CD14-positive monocyte (primary cell): ENCODE measurements around the gene HSPG2. TPM values are rescaled to one million over a fixed set of nuclear protein-coding genes. Genes with fewer than 3 reads are reported as not detected.

Source experiments
- DNase-seq, 3 donors: peaks; one replicate each; pipeline ENCODE4 v3.0.0-alpha.2; 2011 to 2022
- H2AFZ ChIP-seq: 2 replicates; pipeline ENCODE4 v1.6.0; 2012; ENCODE audit warnings: mild to moderate bottlenecking, low read depth, low read length, inconsistent platforms; ENCODE audit not compliant: insufficient read depth, poor library complexity, severe bottlenecking
- H3K27ac ChIP-seq, 2 donors: 1 replicate in 1 of 2; 2 replicates in 1 of 2; pipeline ENCODE4 v1.5.1; 2012 to 2013; ENCODE audit warnings: low read length in 2 of 2, control low read depth in 1 of 2, inconsistent platforms in 1 of 2, low read depth in 1 of 2, mild to moderate bottlenecking in 1 of 2
- H3K27me3 ChIP-seq, 2 donors: one replicate each; pipeline versions ENCODE4 v1.6.0 to v1.6.1; 2011 to 2013; ENCODE audit warnings: low read length in 2 of 2; ENCODE audit not compliant: control insufficient read depth in 2 of 2, insufficient read depth in 2 of 2
- H3K36me3 ChIP-seq, 2 donors: replicated peaks in 1 of 2; 1 replicate in 1 of 2; 2 replicates in 1 of 2; pipeline versions ENCODE4 v1.5.1 to v1.6.1; 2012 to 2013; ENCODE audit warnings: low read length in 2 of 2, control low read depth in 1 of 2, inconsistent platforms in 1 of 2, mild to moderate bottlenecking in 1 of 2; ENCODE audit not compliant: insufficient read depth in 2 of 2, control insufficient read depth in 1 of 2
- H3K4me1 ChIP-seq, 2 donors: 1 replicate in 1 of 2; 2 replicates in 1 of 2; pipeline versions ENCODE4 v1.5.1 to v1.6.1; 2012 to 2013; ENCODE audit warnings: low read length in 2 of 2, control low read depth in 1 of 2, inconsistent platforms in 1 of 2, mild to moderate bottlenecking in 1 of 2, moderate library complexity in 1 of 2; ENCODE audit not compliant: insufficient read depth in 2 of 2, control insufficient read depth in 1 of 2
- H3K4me2 ChIP-seq: replicated peaks from 2 replicates; pipeline ENCODE3; 2012; ENCODE audit warnings: low read length, moderate library complexity, mild to moderate bottlenecking; ENCODE audit not compliant: poor library complexity, severe bottlenecking; ENCODE audit errors: extremely low read depth
- H3K4me3 ChIP-seq, 3 experiments: fragments of 200-600 bp in 1 of 3; sonication (generic) in 1 of 3; replicated peaks in 1 of 3; 1 replicate in 2 of 3; 2 replicates in 1 of 3; pipeline ENCODE4 v1.5.1; 2011 to 2013; ENCODE audit warnings: low read length in 3 of 3, mild to moderate bottlenecking in 3 of 3, control low read depth in 2 of 3, low read depth in 2 of 3, inconsistent platforms in 1 of 3, moderate library complexity in 1 of 3
- H3K79me2 ChIP-seq: 2 replicates; pipeline ENCODE4 v1.6.0; 2012; ENCODE audit warnings: mild to moderate bottlenecking, control low read depth, inconsistent platforms, low read length, moderate library complexity; ENCODE audit not compliant: insufficient read depth
- H3K9ac ChIP-seq: 2 replicates; pipeline ENCODE4 v1.6.0; 2017; ENCODE audit warnings: low read length, mild to moderate bottlenecking; ENCODE audit not compliant: insufficient read depth, poor library complexity, severe bottlenecking
- H3K9me3 ChIP-seq, 2 donors: replicated peaks in 1 of 2; 1 replicate in 1 of 2; 2 replicates in 1 of 2; pipeline versions ENCODE4 v1.5.1 to v1.6.1; 2012 to 2013; ENCODE audit warnings: low read length in 2 of 2, control low read depth in 1 of 2; ENCODE audit not compliant: control insufficient read depth in 1 of 2, insufficient read depth in 1 of 2
- H4K20me1 ChIP-seq: 2 replicates; pipeline ENCODE4 v1.6.0; 2012; ENCODE audit warnings: mild to moderate bottlenecking, low read length, control low read depth, moderate library complexity; ENCODE audit not compliant: insufficient read depth
- H3K27ac Mint-ChIP-seq, 7 donors: one replicate each; pipeline ENCODE4 v1.8.0; 2020; ENCODE audit warnings: mild to moderate bottlenecking in 7 of 7, mixed read lengths in 7 of 7, moderate library complexity in 6 of 7, inconsistent platforms in 2 of 7
- H3K27me3 Mint-ChIP-seq, 3 donors: one replicate each; pipeline ENCODE4 v1.8.0; 2021 to 2022; ENCODE audit warnings: low read depth in 3 of 3, mild to moderate bottlenecking in 3 of 3, mixed read lengths in 3 of 3, moderate library complexity in 3 of 3, inconsistent platforms in 1 of 3
- H3K36me3 Mint-ChIP-seq, 2 donors: one replicate each; pipeline ENCODE4 v1.8.0; 2020; ENCODE audit warnings: mixed read lengths in 2 of 2, inconsistent platforms in 1 of 2, mild to moderate bottlenecking in 1 of 2
- H3K4me1 Mint-ChIP-seq: one replicate; pipeline ENCODE4 v1.8.0; 2020; ENCODE audit warnings: mild to moderate bottlenecking, mixed read lengths
- H3K4me3 Mint-ChIP-seq, 2 donors: one replicate each; pipeline ENCODE4 v1.8.0; 2020; ENCODE audit warnings: mild to moderate bottlenecking in 2 of 2, mixed read lengths in 2 of 2, moderate library complexity in 1 of 2
- H3K9me3 Mint-ChIP-seq, 7 donors: one replicate each; pipeline ENCODE4 v1.8.0; 2020 to 2022; ENCODE audit warnings: mixed read lengths in 7 of 7, mild to moderate bottlenecking in 6 of 7, moderate library complexity in 6 of 7, inconsistent platforms in 2 of 7
- WGBS: methylation state at CpG from one replicate; pipeline ENCODE4 v1.1.5; 2013; ENCODE audit warnings: missing lambda C conversion rate; ENCODE audit not compliant: insufficient coverage; 5-methylcytosine and 5-hydroxymethylcytosine counted together
- intact Hi-C, 2 donors: fragments of 100-400 bp; cut with micrococcal nuclease; formaldehyde crosslinking; loops; one replicate each; pipeline versions ENCODE4 v1.15.0 to v1.15.1; 2023
- polyA plus RNA-seq, 3 donors: library from polyadenylated mRNA; depleted of rRNA in 1 of 3; unstranded in 2 of 3; stranded (reverse) in 1 of 3; fragments of 300-500 nt in 2 of 3; fragments of >200 nt in 1 of 3; fragmentation: Illumina TruSeq in 2 of 3; gene quantifications; 1 replicate in 2 of 3; 2 replicates in 1 of 3; pipeline ENCODE4 v1.2.3, GENCODE V29; 2012 to 2021
- TF ChIP-seq, protein P1 (sequence below): fragments of 200-600 bp; IDR thresholded peaks from one replicate; pipeline ENCODE4 v1.8.0; 2022; ENCODE audit warnings: antibody characterized with exemption, mild to moderate bottlenecking

The HSPG2 gene
- polyA plus RNA-seq, 3 donors = 0.44 TPM; not detected in 2

DNA sequence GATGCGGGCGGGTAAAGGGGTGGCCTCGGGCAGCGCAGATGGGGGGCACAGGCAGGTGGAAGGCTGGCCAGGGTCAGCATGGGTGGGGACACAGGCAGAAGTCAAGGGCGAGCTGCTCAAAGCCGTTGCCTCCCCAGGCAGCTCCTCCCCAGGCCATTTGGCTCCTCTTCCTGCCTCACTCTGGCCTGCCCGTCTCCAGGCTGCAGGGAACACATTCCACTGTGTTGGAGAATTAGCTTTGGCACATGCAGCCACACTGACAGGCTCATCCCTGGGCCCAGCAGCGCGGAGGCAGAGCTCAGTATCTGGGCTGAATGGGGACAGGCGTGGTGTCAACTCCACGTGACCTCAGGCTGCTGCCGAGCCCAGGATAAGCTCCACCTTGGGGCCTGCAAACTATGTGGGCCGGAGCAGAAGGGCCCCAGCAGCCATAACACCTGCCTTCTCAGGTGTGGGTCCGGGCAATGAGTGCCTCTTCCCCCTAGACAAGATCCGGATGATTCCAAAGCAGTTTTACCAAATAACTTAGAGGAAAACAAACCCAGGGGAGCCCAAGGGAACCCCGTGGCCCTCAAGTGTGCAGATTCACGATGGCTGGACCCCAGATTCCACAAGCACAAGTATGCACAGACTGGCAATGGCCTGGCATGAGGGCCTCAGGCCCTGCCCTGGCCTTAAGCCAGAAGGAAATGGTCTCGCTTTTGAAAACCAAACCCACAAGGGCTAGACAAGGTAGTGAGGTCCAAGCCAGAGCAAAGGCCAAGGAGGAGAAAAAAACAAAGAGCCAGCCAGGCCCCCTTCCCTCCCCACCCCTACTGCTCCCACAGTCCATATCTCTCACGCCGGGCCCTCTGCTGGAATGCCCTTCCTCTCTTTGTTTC, 40.2 kb downstream of the HSPG2 start:
- H3K36me3 Mint-ChIP-seq = no peaks in the 10 kb centered on the region
- H3K27me3 Mint-ChIP-seq = peaks cover 1 to 6% (median 3%) of the 10 kb centered on the region in 3 donors
- H3K27ac Mint-ChIP-seq = peak overlapping the region in 1 of 7 donors; percentile 26
- no peak overlapping the region for H3K9ac ChIP-seq
- H3K27ac ChIP-seq = no peak overlapping the region
- H3K79me2 ChIP-seq = no peaks in the 10 kb centered on the region
- no peaks in the 10 kb centered on the region for H3K4me1 Mint-ChIP-seq
- no peak overlapping the region for H3K4me2 ChIP-seq
- intact Hi-C loops = no loop called here
- H3K36me3 ChIP-seq = no peaks in the 10 kb centered on the region
- H3K4me1 ChIP-seq = no peaks in the 10 kb centered on the region
- no peak overlapping the region for H3K4me3 ChIP-seq
- H3K27me3 ChIP-seq = no peaks in the 10 kb centered on the region
- DNase-seq = no peak
- TF ChIP-seq, protein P1, sequence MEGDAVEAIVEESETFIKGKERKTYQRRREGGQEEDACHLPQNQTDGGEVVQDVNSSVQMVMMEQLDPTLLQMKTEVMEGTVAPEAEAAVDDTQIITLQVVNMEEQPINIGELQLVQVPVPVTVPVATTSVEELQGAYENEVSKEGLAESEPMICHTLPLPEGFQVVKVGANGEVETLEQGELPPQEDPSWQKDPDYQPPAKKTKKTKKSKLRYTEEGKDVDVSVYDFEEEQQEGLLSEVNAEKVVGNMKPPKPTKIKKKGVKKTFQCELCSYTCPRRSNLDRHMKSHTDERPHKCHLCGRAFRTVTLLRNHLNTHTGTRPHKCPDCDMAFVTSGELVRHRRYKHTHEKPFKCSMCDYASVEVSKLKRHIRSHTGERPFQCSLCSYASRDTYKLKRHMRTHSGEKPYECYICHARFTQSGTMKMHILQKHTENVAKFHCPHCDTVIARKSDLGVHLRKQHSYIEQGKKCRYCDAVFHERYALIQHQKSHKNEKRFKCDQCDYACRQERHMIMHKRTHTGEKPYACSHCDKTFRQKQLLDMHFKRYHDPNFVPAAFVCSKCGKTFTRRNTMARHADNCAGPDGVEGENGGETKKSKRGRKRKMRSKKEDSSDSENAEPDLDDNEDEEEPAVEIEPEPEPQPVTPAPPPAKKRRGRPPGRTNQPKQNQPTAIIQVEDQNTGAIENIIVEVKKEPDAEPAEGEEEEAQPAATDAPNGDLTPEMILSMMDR = no peak
- 94% methylated on average over 16 of the region's 20 CpGs for WGBS
- H4K20me1 ChIP-seq = no peaks in the 10 kb centered on the region
- no peaks in the 10 kb centered on the region for H3K9me3 ChIP-seq
- no peak overlapping the region for H3K4me3 Mint-ChIP-seq
- H2AFZ ChIP-seq = no peak overlapping the region
- no peaks in the 10 kb centered on the region for H3K9me3 Mint-ChIP-seq

- DNase-seq = no peak
- H3K9ac ChIP-seq = no peak overlapping the region
- H3K79me2 ChIP-seq = no peaks in the 10 kb centered on the region
Observed at GRCh38 chr1:21896026-21896425, 41.1 kb downstream of the HSPG2 start.

More at GRCh38 chr1:21896026-21896425, 41.1 kb downstream of the HSPG2 start:
- Histone ChIP-seq H4K20me1 (no peaks in the 10 kb centered on the region), H3K27me3 (no peaks in the 10 kb centered on the region), H3K4me1 (no peaks in the 10 kb centered on the region), H2AFZ (no peak overlapping the region), H3K4me2 (no peak overlapping the region), H3K36me3 (no peaks in the 10 kb centered on the region), H3K4me3 (no peak overlapping the region), H3K27ac (no peak overlapping the region), H3K9me3 (no peaks in the 10 kb centered on the region)
- Mint-ChIP-seq H3K4me1 (no peaks in the 10 kb centered on the region), H3K36me3 (no peaks in the 10 kb centered on the region), H3K4me3 (no peak overlapping the region), H3K27me3 (peaks cover 1 to 6% (median 2%) of the 10 kb centered on the region in 3 donors), H3K27ac (no peak overlapping the region), H3K9me3 (no peaks in the 10 kb centered on the region)
- WGBS = 89% methylated on average over 7 of the region's 8 CpGs
- TF ChIP-seq, protein P1 = no peak
- intact Hi-C loops = no loop called here
